Naive thymus-derived CD4-positive, alpha-beta T cell (primary cell): Measurements from ENCODE around the gene SLC39A6. TPM values are rescaled to one million over a fixed set of nuclear protein-coding genes. Genes with fewer than 3 reads are reported as not detected.

Source experiments
- ATAC-seq: fragments of 150-1000 bp; cut with Tn5 transposase; 2 replicates; pipeline ENCODE4 v1.10.0; 2021; ENCODE audit warnings: mild to moderate bottlenecking, moderate library complexity
- CTCF ChIA-PET: fragments of 350-600 bp; sonication (Branson Sonifier 250); formaldehyde crosslinking; loops from one replicate; lab custom pipeline; 2021; ENCODE audit warnings: antibody characterized with exemption; lab: Charles Lee
- POLR2A ChIA-PET: fragments of 350-600 bp; sonication (Branson Sonifier 250); formaldehyde crosslinking; loops from one replicate; lab custom pipeline; 2021; ENCODE audit warnings: antibody characterized with exemption, inconsistent platforms; lab: Charles Lee
- DNase-seq, 9 donors: peaks; one replicate each; pipeline versions ENCODE4 v3.0.0 to v3.0.0-alpha.2; 2020 to 2022; ENCODE audit warnings: mixed read lengths in 1 of 9
- H3K27ac ChIP-seq: one replicate; pipeline ENCODE4 v1.7.0; 2013; ENCODE audit warnings: mild to moderate bottlenecking, low read depth, low read length, moderate library complexity
- H3K27me3 ChIP-seq, 2 donors: one replicate each; pipeline ENCODE4 v1.7.0; 2013; ENCODE audit warnings: low read length in 2 of 2, mild to moderate bottlenecking in 2 of 2, moderate library complexity in 2 of 2; ENCODE audit not compliant: control insufficient read depth in 2 of 2, insufficient read depth in 2 of 2
- H3K36me3 ChIP-seq, 3 experiments: 1 replicate in 2 of 3; 2 replicates in 1 of 3; pipeline ENCODE4 v1.7.0; 2013; ENCODE audit warnings: low read length in 3 of 3, mild to moderate bottlenecking in 3 of 3, moderate library complexity in 1 of 3; ENCODE audit not compliant: insufficient read depth in 3 of 3, control insufficient read depth in 2 of 3
- H3K4me1 ChIP-seq, 2 donors: one replicate each; pipeline ENCODE4 v1.7.0; 2013; ENCODE audit warnings: low read length in 2 of 2, mild to moderate bottlenecking in 2 of 2, moderate library complexity in 1 of 2; ENCODE audit not compliant: control insufficient read depth in 2 of 2, insufficient read depth in 2 of 2
- H3K4me3 ChIP-seq: 2 replicates; pipeline ENCODE4 v1.7.0; 2013; ENCODE audit warnings: mild to moderate bottlenecking, low read length
- H3K9me3 ChIP-seq, 3 experiments: 1 replicate in 2 of 3; 2 replicates in 1 of 3; pipeline ENCODE4 v1.7.0; 2013; ENCODE audit warnings: low read length in 3 of 3; ENCODE audit not compliant: control insufficient read depth in 2 of 3
- H3K27ac Mint-ChIP-seq, 9 donors: one replicate each; pipeline ENCODE4 v1.8.0; 2020 to 2022; ENCODE audit warnings: mixed read lengths in 9 of 9, mild to moderate bottlenecking in 8 of 9, moderate library complexity in 5 of 9, inconsistent platforms in 2 of 9
- H3K27me3 Mint-ChIP-seq, 5 donors: one replicate each; pipeline ENCODE4 v1.8.0; 2021 to 2022; ENCODE audit warnings: mixed read lengths in 5 of 5, mild to moderate bottlenecking in 1 of 5
- H3K36me3 Mint-ChIP-seq, 5 donors: one replicate each; pipeline ENCODE4 v1.8.0; 2020 to 2022; ENCODE audit warnings: mixed read lengths in 5 of 5, mild to moderate bottlenecking in 3 of 5, inconsistent platforms in 1 of 5
- H3K4me1 Mint-ChIP-seq, 7 donors: one replicate each; pipeline ENCODE4 v1.8.0; 2020 to 2022; ENCODE audit warnings: mixed read lengths in 7 of 7, mild to moderate bottlenecking in 3 of 7, inconsistent platforms in 1 of 7
- H3K4me3 Mint-ChIP-seq, 10 donors: one replicate each; pipeline ENCODE4 v1.8.0; 2020 to 2022; ENCODE audit warnings: mild to moderate bottlenecking in 10 of 10, mixed read lengths in 10 of 10, moderate library complexity in 6 of 10, inconsistent platforms in 2 of 10
- H3K9me3 Mint-ChIP-seq, 11 donors: one replicate each; pipeline ENCODE4 v1.8.0; 2020 to 2022; ENCODE audit warnings: mixed read lengths in 11 of 11, mild to moderate bottlenecking in 4 of 11, inconsistent platforms in 1 of 11, moderate library complexity in 1 of 11
- intact Hi-C, 2 donors: fragments of 100-400 bp; cut with micrococcal nuclease; formaldehyde crosslinking; loops; one replicate each; pipeline ENCODE4 v1.15.1; 2023
- polyA plus RNA-seq, 2 donors: library from polyadenylated mRNA; unstranded; fragments of 300-500 nt; fragmentation: Illumina TruSeq; gene quantifications; one replicate each; pipeline ENCODE4 v1.2.3, GENCODE V29; 2021
- total RNA-seq, 6 experiments: library from RNA in 5 of 6; stranded (reverse) in 5 of 6; gene quantifications; 1 replicate in 5 of 6; 2 replicates in 1 of 6; pipeline ENCODE4 v1.2.3 and lab custom pipeline; 2021 to 2026

Gene SLC39A6
- total RNA-seq (10 to 100 TPM; 12.1 to 25.2 (median 16.6) TPM), polyA plus RNA-seq (10 to 100 TPM; 20.2 to 27.8 TPM), total RNA-seq (lab: John Stamatoyannopoulos, UW) (16.2 reads per million, percentile 46 among the genes with 10 or more reads in this experiment)

- peaks cover 0 to 22% (median 10%) of the 10 kb centered on the region in 5 donors for H3K36me3 Mint-ChIP-seq
- DNase-seq (peak; percentile 89 to 98 (median 95)), ATAC-seq (peak; percentile 94)
- no peaks in the 10 kb centered on the region for H3K27me3 Mint-ChIP-seq
- peak within 1 kb of the TSS; percentile 96 for H3K27ac ChIP-seq
- peaks cover 33 to 35% of the 10 kb centered on the region in 2 donors for H3K4me1 ChIP-seq
- peak within 1 kb of the TSS; percentile 87 to 98 (median 95) for H3K4me3 Mint-ChIP-seq
- POLR2A ChIA-PET, result interaction anchor here (0.6 to 3.6 kb wide), 23 partner anchors 10 to 1101 kb away, joined by 3 to 17 read pairs (median 4); partner anchors contain the start of genes INO80C, KIAA1328, RMP24 and TPGS2
- H3K4me3 ChIP-seq, result peak within 1 kb of the TSS; percentile 99
- intact Hi-C loops, result loop anchor here (1.0 to 10.0 kb wide), 19 partner anchors 13 to 1153 kb away; partner anchors contain the start of genes GALNT1 (in 2 of the 2), INO80C (in 2 of the 2), KIAA1328 (in 2 of the 2) and RMP24 (in 2 of the 2)
- CTCF ChIA-PET, result interaction anchor here (1.2 kb wide), 1 partner anchor 67 kb away, joined by 3 read pairs; no protein-coding TSS in a partner anchor
- H3K27me3 ChIP-seq, result no peaks in the 10 kb centered on the region
- H3K4me1 Mint-ChIP-seq, result peaks cover 39 to 81% (median 61%) of the 10 kb centered on the region in 7 donors
- H3K9me3 ChIP-seq, result no peaks in the 10 kb centered on the region
- H3K36me3 ChIP-seq, result peaks cover 0 to 17% (median 0%) of the 10 kb centered on the region in 3 experiments
- H3K9me3 Mint-ChIP-seq, result peaks cover 0 to 4% (median 0%) of the 10 kb centered on the region in 11 donors
- peak within 1 kb of the TSS; percentile 93 to 99 (median 98) for H3K27ac Mint-ChIP-seq
Measured at GRCh38 chr18:36129300-36130038, at the start of gene SLC39A6, which contains the start of gene ELP2. Gene SLC39A6 (minus strand): TSS chr18:36129340. CDS start chr18:36127007, 2,333 bp downstream. Gene ELP2 (plus strand): TSS chr18:36129899. CDS start chr18:36129934, 35 bp downstream.

GRCh38 chr18:36177913-36178312, 48.8 kb upstream of the SLC39A6 start:
- POLR2A ChIA-PET, result no interaction called here
- CTCF ChIA-PET, result no interaction called here
- H3K27ac Mint-ChIP-seq, result peak overlapping the region in 6 of 9 donors; percentile 6 to 79 (median 38)

GRCh38 chr18:36176711-36177110, 47.6 kb upstream of the SLC39A6 start:
- CTCF ChIA-PET, result no interaction called here
- POLR2A ChIA-PET, result no interaction called here
- H3K9me3 ChIP-seq, result no peaks in the 10 kb centered on the region
- ATAC-seq, result no peak
- H3K4me1 ChIP-seq, result no peaks in the 10 kb centered on the region
- peaks cover 0 to 38% (median 14%) of the 10 kb centered on the region in 5 donors for H3K36me3 Mint-ChIP-seq
- no peaks in the 10 kb centered on the region for H3K27me3 ChIP-seq
- peaks cover 6 to 22% (median 11%) of the 10 kb centered on the region in 7 donors for H3K4me1 Mint-ChIP-seq
- intact Hi-C loops, result no loop called here
- H3K4me3 ChIP-seq, result no peak overlapping the region
- H3K36me3 ChIP-seq, result peaks cover 0 to 42% (median 10%) of the 10 kb centered on the region in 3 experiments
- peak overlapping the region in 1 of 9 donors; percentile 43 for H3K27ac Mint-ChIP-seq
- H3K4me3 Mint-ChIP-seq, result no peak overlapping the region
- no peak for DNase-seq
- H3K27me3 Mint-ChIP-seq, result no peaks in the 10 kb centered on the region
- no peak overlapping the region for H3K27ac ChIP-seq
- peaks cover 0 to 1% (median 0%) of the 10 kb centered on the region in 11 donors for H3K9me3 Mint-ChIP-seq

More at GRCh38 chr18:36177913-36178312, 48.8 kb upstream of the SLC39A6 start:
- H3K9me3 ChIP-seq, result no peaks in the 10 kb centered on the region
- H3K36me3 ChIP-seq, result peaks cover 0 to 35% (median 5%) of the 10 kb centered on the region in 3 experiments
- DNase-seq (no peak), ATAC-seq (no peak)
- intact Hi-C loops, result no loop called here
- Mint-ChIP-seq H3K4me3 (no peak overlapping the region), H3K27me3 (no peaks in the 10 kb centered on the region), H3K9me3 (peaks cover 0 to 1% (median 0%) of the 10 kb centered on the region in 11 donors), H3K4me1 (peaks cover 6 to 26% (median 11%) of the 10 kb centered on the region in 7 donors), H3K36me3 (peaks cover 0 to 33% (median 11%) of the 10 kb centered on the region in 5 donors)
- H3K27me3 ChIP-seq, result no peaks in the 10 kb centered on the region
- no peak overlapping the region for H3K27ac ChIP-seq
- H3K4me3 ChIP-seq, result no peak overlapping the region
- H3K4me1 ChIP-seq, result no peaks in the 10 kb centered on the region

GRCh38 chr18:36176177-36176584, 47.0 kb upstream of the SLC39A6 start:
- Histone ChIP-seq H3K4me3 (no peak overlapping the region), H3K27me3 (no peaks in the 10 kb centered on the region), H3K9me3 (no peaks in the 10 kb centered on the region), H3K27ac (no peak overlapping the region), H3K36me3 (peaks cover 0 to 47% (median 14%) of the 10 kb centered on the region in 3 experiments), H3K4me1 (no peaks in the 10 kb centered on the region)
- intact Hi-C loops, result no loop called here
- ChIA-PET CTCF (no interaction called here), POLR2A (no interaction called here)
- H3K36me3 Mint-ChIP-seq, result peaks cover 0 to 41% (median 14%) of the 10 kb centered on the region in 5 donors
- H3K27me3 Mint-ChIP-seq, result no peaks in the 10 kb centered on the region
- H3K9me3 Mint-ChIP-seq, result peaks cover 0 to 1% (median 0%) of the 10 kb centered on the region in 11 donors
- H3K27ac Mint-ChIP-seq, result no peak overlapping the region
- no peak overlapping the region for H3K4me3 Mint-ChIP-seq
- DNase-seq, result no peak
- no peak for ATAC-seq
- H3K4me1 Mint-ChIP-seq, result peaks cover 6 to 22% (median 11%) of the 10 kb centered on the region in 7 donors

DNA sequence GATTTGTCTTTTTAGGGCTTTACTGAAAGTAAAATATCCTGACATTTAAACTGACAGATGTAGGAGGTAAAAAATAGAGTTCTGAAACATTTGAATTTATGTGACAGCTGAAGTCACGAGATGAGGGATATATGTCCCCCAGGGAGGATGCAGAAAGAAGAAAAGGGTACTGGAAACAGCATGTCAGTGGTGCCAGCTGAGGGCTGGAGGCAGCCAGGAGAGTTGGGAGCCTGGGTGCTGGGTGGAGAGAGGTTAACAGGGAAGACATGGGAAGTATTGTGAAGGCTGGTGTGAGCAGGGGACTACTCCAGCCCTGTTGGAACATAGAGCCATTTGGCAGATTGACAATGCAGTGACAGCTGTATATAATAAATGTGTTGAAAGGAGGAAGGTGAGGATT, 46.3 kb upstream of the SLC39A6 start:
- H3K36me3 ChIP-seq, result peaks cover 0 to 54% (median 14%) of the 10 kb centered on the region in 3 experiments
- intact Hi-C loops, result no loop called here
- Mint-ChIP-seq H3K27ac (peak overlapping the region in 2 of 9 donors; percentile 56 to 62), H3K9me3 (peaks cover 0 to 1% (median 0%) of the 10 kb centered on the region in 11 donors), H3K27me3 (no peaks in the 10 kb centered on the region), H3K36me3 (peaks cover 0 to 48% (median 18%) of the 10 kb centered on the region in 5 donors), H3K4me3 (no peak overlapping the region), H3K4me1 (peaks cover 6 to 19% (median 10%) of the 10 kb centered on the region in 7 donors)
- H3K9me3 ChIP-seq, result no peaks in the 10 kb centered on the region
- no peak for DNase-seq
- ChIA-PET POLR2A (no interaction called here), CTCF (no interaction called here)
- H3K27ac ChIP-seq, result no peak overlapping the region
- H3K4me1 ChIP-seq, result no peaks in the 10 kb centered on the region
- no peak for ATAC-seq
- no peak overlapping the region for H3K4me3 ChIP-seq
- no peaks in the 10 kb centered on the region for H3K27me3 ChIP-seq

DNA sequence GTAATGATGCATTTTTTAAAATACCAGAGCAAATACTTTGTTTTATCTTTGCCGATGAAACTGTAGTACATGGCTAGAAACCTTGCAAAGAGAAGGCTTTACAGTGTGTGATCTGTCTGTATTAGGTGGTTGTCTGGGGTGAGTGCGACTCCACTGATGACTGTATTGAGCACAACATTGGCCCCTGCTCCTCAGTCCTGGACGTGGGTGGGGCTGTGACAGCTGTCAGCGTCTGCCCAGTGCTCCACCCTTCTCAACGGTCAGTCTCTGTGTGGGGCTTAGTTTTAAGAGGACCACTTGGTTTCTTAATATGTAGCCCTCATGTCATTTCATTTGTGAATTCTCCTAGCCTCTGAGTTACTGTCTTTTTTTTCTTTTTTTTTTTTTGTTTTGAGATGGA, 40.8 kb upstream of the SLC39A6 start:
- H3K4me1 ChIP-seq, result no peaks in the 10 kb centered on the region
- ChIA-PET POLR2A (no interaction called here), CTCF (no interaction called here)
- H3K4me3 ChIP-seq, result no peak overlapping the region
- peaks cover 8 to 79% (median 20%) of the 10 kb centered on the region in 3 experiments for H3K36me3 ChIP-seq
- Mint-ChIP-seq H3K36me3 (peaks cover 0 to 52% (median 22%) of the 10 kb centered on the region in 5 donors), H3K27me3 (no peaks in the 10 kb centered on the region), H3K27ac (peak overlapping the region in 2 of 9 donors; percentile 19 to 68), H3K9me3 (no peaks in the 10 kb centered on the region), H3K4me3 (no peak overlapping the region), H3K4me1 (peaks cover 0 to 4% (median 0%) of the 10 kb centered on the region in 7 donors)
- ATAC-seq (no peak), DNase-seq (no peak)
- H3K27me3 ChIP-seq, result no peaks in the 10 kb centered on the region
- intact Hi-C loops, result no loop called here
- H3K27ac ChIP-seq, result no peak overlapping the region
- no peaks in the 10 kb centered on the region for H3K9me3 ChIP-seq
